ENCODE results near the gene DPM2.

GRCh38 chr9:127949827-127950512 lies 12.3 kb upstream of the DPM2 start:
- TF ChIP-seq, protein P1, sequence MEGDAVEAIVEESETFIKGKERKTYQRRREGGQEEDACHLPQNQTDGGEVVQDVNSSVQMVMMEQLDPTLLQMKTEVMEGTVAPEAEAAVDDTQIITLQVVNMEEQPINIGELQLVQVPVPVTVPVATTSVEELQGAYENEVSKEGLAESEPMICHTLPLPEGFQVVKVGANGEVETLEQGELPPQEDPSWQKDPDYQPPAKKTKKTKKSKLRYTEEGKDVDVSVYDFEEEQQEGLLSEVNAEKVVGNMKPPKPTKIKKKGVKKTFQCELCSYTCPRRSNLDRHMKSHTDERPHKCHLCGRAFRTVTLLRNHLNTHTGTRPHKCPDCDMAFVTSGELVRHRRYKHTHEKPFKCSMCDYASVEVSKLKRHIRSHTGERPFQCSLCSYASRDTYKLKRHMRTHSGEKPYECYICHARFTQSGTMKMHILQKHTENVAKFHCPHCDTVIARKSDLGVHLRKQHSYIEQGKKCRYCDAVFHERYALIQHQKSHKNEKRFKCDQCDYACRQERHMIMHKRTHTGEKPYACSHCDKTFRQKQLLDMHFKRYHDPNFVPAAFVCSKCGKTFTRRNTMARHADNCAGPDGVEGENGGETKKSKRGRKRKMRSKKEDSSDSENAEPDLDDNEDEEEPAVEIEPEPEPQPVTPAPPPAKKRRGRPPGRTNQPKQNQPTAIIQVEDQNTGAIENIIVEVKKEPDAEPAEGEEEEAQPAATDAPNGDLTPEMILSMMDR (IDR thresholded peaks at IDR 0.05; ENCODE audit: low read depth, low read length): no peak
- TF ChIP-seq EZH2phosphoT487 (IDR thresholded peaks at IDR 0.05; ENCODE audit: low read depth): no peak

All from OCI-LY3 (cell line).